Measurements from ENCODE around the gene CDK7.

DNA sequence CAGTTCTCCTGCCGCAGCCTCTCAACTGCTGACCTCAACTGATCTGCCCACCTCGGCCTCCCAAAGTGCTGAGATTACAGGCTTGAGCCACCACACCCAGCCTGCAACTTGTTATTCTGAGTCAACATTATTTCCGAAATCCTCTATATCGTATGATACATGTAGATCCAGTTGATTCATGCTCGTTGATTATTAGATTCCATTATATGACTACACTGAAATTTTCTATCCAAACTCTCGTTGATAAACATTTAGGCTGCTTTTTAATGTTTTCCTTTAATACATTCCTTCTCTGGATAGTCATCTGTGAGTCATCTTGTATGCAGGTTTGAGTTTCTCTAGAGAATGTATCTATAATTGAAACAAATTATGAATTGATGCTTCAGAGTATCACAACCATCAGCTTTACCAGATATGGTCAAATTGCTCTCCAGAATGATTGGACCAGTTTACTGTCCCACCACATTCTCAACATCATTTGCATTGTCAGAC lies 4.1 kb downstream of the CDK7 start:
- no peak for TF ChIP-seq YY1 (IDR thresholded peaks at IDR 0.05; ENCODE audit: insufficient read depth, insufficient read length)
- no peak for TF ChIP-seq ZNF274 (IDR thresholded peaks at IDR 0.05; ENCODE audit: low read depth, low read length)
